Transverse colon (tissue), 4 donors: ENCODE measurements around the gene NCOA3. TPM values are rescaled to one million over a fixed set of nuclear protein-coding genes. Genes with fewer than 3 reads are reported as not detected.

ENCODE experiments used
- DNase-seq: peaks from one replicate; pipeline ENCODE4 v3.0.0-alpha.2; 2019
- H3K27ac ChIP-seq, 4 donors: fragments of 200-600 bp; sonication (generic); 2 replicates each; pipeline ENCODE4 v1.5.1; 2016 to 2018; ENCODE audit warnings: inconsistent platforms in 4 of 4
- H3K27me3 ChIP-seq: fragments of 200-600 bp; sonication (generic); 2 replicates; pipeline ENCODE4 v1.5.1; 2017; ENCODE audit warnings: inconsistent platforms
- H3K36me3 ChIP-seq, 4 donors: fragments of 200-600 bp; sonication (generic); 2 replicates each; pipeline ENCODE4 v1.5.1; 2017 to 2019; ENCODE audit warnings: inconsistent platforms in 4 of 4
- H3K4me1 ChIP-seq, 4 donors: fragments of 200-600 bp; sonication (generic); 2 replicates each; pipeline ENCODE4 v1.5.1; 2017 to 2020; ENCODE audit warnings: inconsistent platforms in 4 of 4
- H3K4me3 ChIP-seq, 4 donors: fragments of 200-600 bp; sonication (generic); 1 replicate in 1 of 4; 2 replicates in 3 of 4; pipeline versions ENCODE4 v1.5.1 to v1.6.1; 2017 to 2019; ENCODE audit warnings: inconsistent platforms in 4 of 4
- H3K9me3 ChIP-seq, 2 donors: fragments of 200-600 bp; sonication (generic); 2 replicates each; pipeline ENCODE4 v1.5.1; 2017 to 2019; ENCODE audit warnings: inconsistent platforms in 2 of 2
- CTCF ChIP-seq, 5 experiments: fragments of 200-600 bp in 3 of 5; fragments of 450-650 bp in 2 of 5; sonication (generic) in 3 of 5; IDR thresholded peaks; 1 replicate in 2 of 5; 2 replicates in 3 of 5; pipeline ENCODE4 v1.5.1; 2016 to 2017; ENCODE audit warnings: antibody characterized with exemption in 5 of 5, inconsistent platforms in 3 of 5, mild to moderate bottlenecking in 2 of 5, moderate library complexity in 1 of 5
- EP300 ChIP-seq: sonication (generic); formaldehyde crosslinking; IDR thresholded peaks from one replicate; pipeline ENCODE4 v1.6.1; 2017; ENCODE audit warnings: antibody characterized with exemption, low read depth
- POLR2A ChIP-seq: fragments of 450-650 bp; IDR thresholded peaks from one replicate; pipeline ENCODE4 v1.6.1; 2016; ENCODE audit warnings: antibody characterized with exemption, mild to moderate bottlenecking, moderate library complexity
- POLR2AphosphoS5 ChIP-seq, 3 donors: sonication (generic); formaldehyde crosslinking; IDR thresholded peaks; one replicate each; pipeline ENCODE4 v1.6.1; 2016; ENCODE audit warnings: antibody characterized with exemption in 3 of 3
- WGBS, 2 donors: methylation state at CpG; one replicate each; pipeline ENCODE4 v1.1.5; 2018; ENCODE audit warnings: low coverage in 1 of 2; 5-methylcytosine and 5-hydroxymethylcytosine counted together
- in situ Hi-C, 4 donors: fragments of 200-750 bp; cut with MboI; loops; one replicate each; pipeline versions ENCODE4 v1.15.0 to v1.15.1; 2017; ENCODE audit warnings: low sequenced_read_pairs in 3 of 4, low pct_ligation_motif_present in 1 of 4, low pct_unique_long_range_greater_than_20kb in 1 of 4
- intact Hi-C: fragments of 100-400 bp; cut with DNase I; formaldehyde crosslinking; loops from one replicate; pipeline ENCODE4 v1.15.1; 2023; ENCODE audit warnings: low total_unique reads
- total RNA-seq, 4 donors: library from RNA; depleted of rRNA; stranded (reverse); fragments of >200 nt; gene quantifications; one replicate each; pipeline ENCODE4 v1.1.0, GENCODE V29; 2016

The NCOA3 gene
- total RNA-seq, 4 donors from 2014 or later, result 9.2 to 39.1 (median 22.3) TPM

GRCh38 chr20:47627540-47627939 lies 125.9 kb downstream of the NCOA3 start:
- H3K27me3 ChIP-seq, result no peaks in the 10 kb centered on the region
- peaks cover 0 to 4% (median 0%) of the 10 kb centered on the region in 4 donors for H3K4me1 ChIP-seq
- intact Hi-C loops (loop anchor here (10.0 kb wide), 4 partner anchors 123 to 433 kb away; partner anchors contain the start of gene NCOA3), in situ Hi-C loops (loop anchor here in 3 of 4 donors (10.0 kb wide), 4 partner anchors 233 to 433 kb away; no protein-coding TSS in a partner anchor)
- TF ChIP-seq CTCF (IDR thresholded peaks at IDR 0.05), result no peak
- no peak for TF ChIP-seq EP300
- TF ChIP-seq POLR2AphosphoS5 (IDR thresholded peaks at IDR 0.05), result no peak
- TF ChIP-seq POLR2A, result no peak
- peaks cover 0 to 32% (median 7%) of the 10 kb centered on the region in 4 donors for H3K36me3 ChIP-seq
- H3K9me3 ChIP-seq, result no peaks in the 10 kb centered on the region
- no peak for DNase-seq
- no peak overlapping the region for H3K4me3 ChIP-seq
- H3K27ac ChIP-seq, result no peak overlapping the region
- WGBS, 2 donors, result 75 to 100% methylated on average over 3 to 4 of the region's 4 CpGs

DNA sequence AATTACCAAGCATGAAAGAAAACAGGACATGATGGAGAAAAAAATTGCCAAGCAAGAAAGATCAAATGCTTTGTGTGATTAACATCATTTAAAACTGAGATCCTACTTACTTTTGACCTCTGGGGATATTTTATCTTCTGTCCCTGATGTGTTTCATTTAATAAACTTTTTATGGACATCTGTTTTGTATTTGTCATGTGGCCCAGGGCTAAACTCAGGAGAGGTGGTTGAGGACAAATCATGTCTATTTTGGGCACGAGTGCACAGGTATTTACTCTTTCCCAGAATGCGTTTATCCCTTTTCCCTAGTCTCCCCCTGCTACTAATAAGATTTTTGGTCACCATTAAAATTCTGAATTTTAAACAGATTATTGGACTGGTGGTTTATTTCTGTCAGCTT lies 128.2 kb downstream of the NCOA3 start:
- H3K27ac ChIP-seq, result no peak overlapping the region
- no peak for DNase-seq
- in situ Hi-C loops, result loop anchor here in 3 of 4 donors (10.0 kb wide), 4 partner anchors 235 to 435 kb away; no protein-coding TSS in a partner anchor

DNA sequence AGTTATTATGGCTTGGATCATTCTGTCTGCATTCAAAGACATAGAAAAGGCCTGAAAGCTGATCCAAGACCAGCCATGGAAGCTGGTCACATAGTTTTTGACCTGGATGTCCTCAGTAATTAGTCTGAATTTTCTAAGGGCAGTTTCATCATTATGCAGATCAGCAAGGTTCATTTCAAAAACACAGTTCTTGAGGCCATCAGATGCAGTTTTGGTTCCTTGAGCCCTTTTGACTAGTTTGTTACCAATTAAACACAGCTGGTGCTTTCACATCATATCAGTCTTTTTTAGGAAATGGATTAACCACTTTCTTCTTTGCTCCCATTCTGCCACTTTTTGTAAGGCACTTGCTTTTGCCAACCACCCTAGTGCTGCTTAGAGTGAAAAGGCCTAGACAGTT lies 129.4 kb downstream of the NCOA3 start:
- Histone ChIP-seq H3K4me1 (no peaks in the 10 kb centered on the region), H3K36me3 (peaks cover 0 to 50% (median 13%) of the 10 kb centered on the region in 4 donors), H3K4me3 (no peak overlapping the region), H3K27me3 (no peaks in the 10 kb centered on the region), H3K9me3 (no peaks in the 10 kb centered on the region), H3K27ac (no peak overlapping the region)
- DNase-seq, result no peak
- in situ Hi-C loops, result no loop called here
- intact Hi-C loops, result no loop called here
- no peak for TF ChIP-seq POLR2AphosphoS5 (IDR thresholded peaks at IDR 0.05)
- no peak for TF ChIP-seq POLR2A

More for the DNA sequence above, 128.2 kb downstream of the NCOA3 start:
- intact Hi-C loops, result loop anchor here (10.0 kb wide), 4 partner anchors 125 to 435 kb away; partner anchors contain the start of gene NCOA3
- Histone ChIP-seq H3K27me3 (no peaks in the 10 kb centered on the region), H3K4me1 (no peaks in the 10 kb centered on the region), H3K36me3 (peaks cover 0 to 38% (median 7%) of the 10 kb centered on the region in 4 donors), H3K4me3 (no peak overlapping the region), H3K9me3 (no peaks in the 10 kb centered on the region)
- 91 to 92% methylated on average over 2 of the region's 2 CpGs for WGBS, 2 donors
- TF ChIP-seq CTCF (IDR thresholded peaks at IDR 0.05) (no peak), EP300 (no peak), POLR2A (no peak), POLR2AphosphoS5 (IDR thresholded peaks at IDR 0.05) (no peak)

- Histone ChIP-seq H3K36me3 (peaks cover 0 to 52% (median 19%) of the 10 kb centered on the region in 4 donors), H3K9me3 (no peaks in the 10 kb centered on the region), H3K4me3 (no peak overlapping the region), H3K27me3 (no peaks in the 10 kb centered on the region), H3K27ac (no peak overlapping the region), H3K4me1 (no peaks in the 10 kb centered on the region)
- TF ChIP-seq POLR2A (no peak), CTCF (IDR thresholded peaks at IDR 0.05) (no peak), EP300 (no peak), POLR2AphosphoS5 (IDR thresholded peaks at IDR 0.05) (no peak)
- 93% methylated on average over 4 of the region's 4 CpGs; no CpG with 5 or more reads in 1 of the 2 donors for WGBS, 2 donors
- intact Hi-C loops, result no loop called here
- in situ Hi-C loops, result no loop called here
- no peak for DNase-seq
Measured at GRCh38 chr20:47635256-47635655, 133.6 kb downstream of the NCOA3 start.

- Histone ChIP-seq H3K27me3 (no peaks in the 10 kb centered on the region), H3K4me3 (no peak overlapping the region), H3K9me3 (no peaks in the 10 kb centered on the region), H3K36me3 (peaks cover 0 to 55% (median 25%) of the 10 kb centered on the region in 4 donors), H3K4me1 (no peaks in the 10 kb centered on the region), H3K27ac (no peak overlapping the region)
- no peak for DNase-seq
- 61 to 69% methylated on average over 4 of the region's 4 CpGs for WGBS, 2 donors
- TF ChIP-seq EP300, result no peak
- TF ChIP-seq POLR2AphosphoS5 (IDR thresholded peaks at IDR 0.05), result no peak
- intact Hi-C loops, result no loop called here
- in situ Hi-C loops, result no loop called here
Measured at GRCh38 chr20:47638851-47639250, 137.2 kb downstream of the NCOA3 start.
